SH-SY5Y (cell line): ENCODE results near the gene ISLR2.

Experiments
- GATA2 ChIP-seq: IDR thresholded peaks from 2 replicates; pipeline ENCODE4 v1.6.1; 2011; ENCODE audit warnings: mild to moderate bottlenecking, low read depth, low read length
- GATA3 ChIP-seq: IDR thresholded peaks from 2 replicates; pipeline ENCODE4 v1.6.1; 2011; ENCODE audit warnings: low read depth, mild to moderate bottlenecking, low read length, moderate library complexity

GRCh38 chr15:74136540-74136813 is 6.1 kb downstream of the ISLR2 start:
- TF ChIP-seq GATA2 (no peak), GATA3 (no peak)
